ENCODE measurements around the gene PPFIA2.

DNA sequence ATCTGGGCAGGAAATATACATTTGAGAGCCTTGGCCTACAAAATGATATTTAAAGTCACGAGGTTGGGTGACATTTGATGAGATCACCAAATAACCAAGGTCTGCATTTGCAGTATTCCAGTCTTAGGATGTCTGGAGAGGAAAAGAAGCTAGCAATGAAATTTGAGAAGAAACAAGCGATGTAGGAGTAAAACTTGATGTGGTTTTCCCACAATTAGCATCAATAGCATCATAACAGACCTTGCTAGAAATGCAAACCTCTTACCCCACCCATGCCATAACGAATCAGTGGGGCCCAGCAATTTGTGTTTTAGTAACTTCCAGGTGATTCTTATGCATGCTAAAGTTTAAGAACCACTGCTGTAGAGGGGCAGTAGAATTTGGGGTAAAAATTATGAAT lies 219.9 kb downstream of the PPFIA2 start:
- TF ChIP-seq, protein P1, sequence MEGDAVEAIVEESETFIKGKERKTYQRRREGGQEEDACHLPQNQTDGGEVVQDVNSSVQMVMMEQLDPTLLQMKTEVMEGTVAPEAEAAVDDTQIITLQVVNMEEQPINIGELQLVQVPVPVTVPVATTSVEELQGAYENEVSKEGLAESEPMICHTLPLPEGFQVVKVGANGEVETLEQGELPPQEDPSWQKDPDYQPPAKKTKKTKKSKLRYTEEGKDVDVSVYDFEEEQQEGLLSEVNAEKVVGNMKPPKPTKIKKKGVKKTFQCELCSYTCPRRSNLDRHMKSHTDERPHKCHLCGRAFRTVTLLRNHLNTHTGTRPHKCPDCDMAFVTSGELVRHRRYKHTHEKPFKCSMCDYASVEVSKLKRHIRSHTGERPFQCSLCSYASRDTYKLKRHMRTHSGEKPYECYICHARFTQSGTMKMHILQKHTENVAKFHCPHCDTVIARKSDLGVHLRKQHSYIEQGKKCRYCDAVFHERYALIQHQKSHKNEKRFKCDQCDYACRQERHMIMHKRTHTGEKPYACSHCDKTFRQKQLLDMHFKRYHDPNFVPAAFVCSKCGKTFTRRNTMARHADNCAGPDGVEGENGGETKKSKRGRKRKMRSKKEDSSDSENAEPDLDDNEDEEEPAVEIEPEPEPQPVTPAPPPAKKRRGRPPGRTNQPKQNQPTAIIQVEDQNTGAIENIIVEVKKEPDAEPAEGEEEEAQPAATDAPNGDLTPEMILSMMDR (IDR thresholded peaks at IDR 0.05) = no peak
- no peak for TF ChIP-seq POLR2A (IDR thresholded peaks at IDR 0.05)
